ENCODE measurements around the gene DLGAP1.

DLGAP1 gene

DNA sequence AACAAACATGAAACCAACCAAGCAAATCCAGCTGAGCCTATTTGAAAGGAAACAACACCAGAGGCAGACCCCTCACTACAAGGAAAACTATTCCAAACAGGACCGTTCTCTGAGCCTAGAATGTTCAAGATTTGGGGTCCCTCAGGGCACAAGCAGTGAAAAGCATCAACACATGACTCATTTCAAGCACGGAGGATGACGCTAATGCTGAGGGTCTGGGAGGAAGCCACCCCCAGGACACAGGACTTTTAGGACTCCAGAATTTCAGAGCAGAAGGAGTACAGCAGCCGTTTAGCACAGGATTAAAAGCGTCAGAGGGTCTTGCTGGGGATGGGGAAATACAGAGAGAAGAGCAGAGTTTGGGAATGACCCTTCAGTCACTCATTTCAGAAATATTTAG, 168.9 kb downstream of the DLGAP1 start:
- no peak for DNase-seq

GRCh38 chr18:4285525-4285924, 169.6 kb downstream of the DLGAP1 start:
- no peak for DNase-seq

DNA sequence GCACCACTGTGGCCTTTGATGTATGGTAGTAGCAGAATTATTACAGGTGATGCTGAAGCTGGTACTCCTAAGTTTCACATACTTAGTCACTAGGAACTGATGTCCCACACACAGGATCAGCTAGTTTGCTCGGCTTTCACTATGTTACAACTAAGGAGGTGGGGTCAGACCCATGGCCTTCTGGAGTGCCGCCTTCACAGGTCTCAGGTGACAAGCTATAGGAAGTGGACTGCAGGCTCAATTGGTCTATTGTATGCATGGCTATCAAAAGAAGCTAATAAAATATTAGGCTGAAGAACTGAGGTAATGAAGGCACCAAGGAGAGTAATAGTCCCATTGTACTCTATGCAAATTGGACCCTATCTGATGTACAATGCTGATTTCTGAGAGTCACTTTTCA, 170.6 kb downstream of the DLGAP1 start:
- DNase-seq: no peak

- no peak for DNase-seq
These were observed 171.3 kb downstream of the DLGAP1 start for GRCh38 chr18:4283746-4284291.

GRCh38 chr18:4282954-4283353, 172.2 kb downstream of the DLGAP1 start:
- DNase-seq: no peak

DNA sequence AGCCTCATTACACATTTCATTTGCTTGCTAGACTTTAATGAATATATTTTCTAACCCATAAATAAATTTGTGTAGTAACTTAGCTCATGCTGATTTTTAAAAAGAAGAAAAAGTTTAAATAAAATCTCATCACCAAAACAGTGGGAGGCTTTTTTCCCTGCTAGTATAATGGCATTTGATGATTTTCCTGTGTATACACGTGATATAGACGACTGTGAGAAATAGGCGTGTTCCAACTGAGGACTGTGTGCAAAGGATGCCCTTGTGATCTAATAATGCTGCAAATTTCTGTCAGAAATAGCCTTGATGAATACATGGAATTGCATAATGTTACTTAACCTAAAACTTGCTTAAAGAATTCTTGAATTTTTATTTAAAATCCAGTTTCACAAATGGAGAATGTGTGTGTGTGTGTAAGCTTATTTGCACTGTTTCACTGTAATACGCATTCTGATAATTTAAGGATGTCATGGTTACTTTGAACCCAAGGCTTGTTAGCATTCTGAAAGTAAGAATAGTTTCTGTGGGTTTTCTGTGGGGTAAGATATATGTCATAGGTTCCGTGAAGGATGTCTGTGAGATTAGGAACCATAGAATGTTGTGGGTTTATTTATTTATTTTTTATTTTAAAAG, 178.0 kb downstream of the DLGAP1 start:
- no peak for DNase-seq

DNA sequence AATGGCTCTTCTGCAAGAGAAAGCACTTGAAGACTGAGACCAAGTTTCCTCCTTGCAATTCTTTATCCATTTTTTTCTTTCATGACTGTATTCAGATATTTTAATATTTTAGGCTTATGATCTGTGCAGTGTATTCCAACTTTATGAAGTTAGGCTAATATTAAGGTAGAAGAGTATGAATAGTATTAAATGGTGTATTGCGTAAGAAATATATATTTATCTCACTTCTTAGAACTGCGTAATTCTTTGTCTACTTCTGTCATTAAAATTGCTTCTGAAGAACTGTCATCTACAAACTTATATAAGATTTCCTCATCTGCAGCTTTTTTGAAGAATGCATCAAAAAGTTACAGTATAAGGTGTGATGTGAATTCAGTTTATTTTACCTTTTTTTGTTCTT, 183.2 kb downstream of the DLGAP1 start:
- no peak for DNase-seq

DNA sequence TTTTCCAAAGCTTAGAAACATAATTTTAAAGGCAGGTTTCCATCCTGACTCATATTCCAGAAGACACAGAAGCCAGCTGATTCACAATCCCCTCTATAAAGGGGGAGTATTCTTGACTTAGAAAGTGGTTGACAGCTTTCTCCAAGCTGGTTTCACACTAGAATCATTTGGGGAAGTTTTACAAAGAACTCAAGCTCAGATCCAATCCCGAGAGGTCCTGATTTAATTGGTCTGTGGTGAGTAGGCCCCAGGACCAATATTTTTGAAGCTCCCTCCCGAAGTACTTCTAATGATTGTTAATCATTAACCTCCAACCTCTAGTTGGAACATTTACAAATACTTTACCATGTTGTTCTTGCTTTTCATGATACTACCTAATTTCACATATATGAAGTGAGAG, 184.1 kb downstream of the DLGAP1 start:
- no peak for DNase-seq

DNA sequence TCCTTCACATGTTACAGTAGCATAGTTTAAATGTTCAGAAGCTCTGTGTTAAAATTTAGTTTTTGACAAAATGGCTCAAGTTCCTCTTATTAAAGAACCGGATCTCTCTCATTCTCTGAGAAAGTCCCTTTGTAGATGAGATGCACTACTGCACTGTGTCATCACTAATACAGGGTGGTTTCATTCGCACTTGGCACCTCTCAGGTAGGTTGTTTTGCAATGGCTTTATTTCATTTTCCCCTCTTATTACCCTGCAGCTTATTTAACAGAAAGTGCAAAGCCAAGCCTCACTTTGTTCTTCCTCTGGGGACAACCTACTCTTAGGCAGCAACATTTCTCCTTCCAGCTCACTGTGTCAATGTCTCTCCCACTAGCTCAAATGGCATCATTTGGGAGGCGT, 185.1 kb downstream of the DLGAP1 start:
- DNase-seq: no peak

DNA sequence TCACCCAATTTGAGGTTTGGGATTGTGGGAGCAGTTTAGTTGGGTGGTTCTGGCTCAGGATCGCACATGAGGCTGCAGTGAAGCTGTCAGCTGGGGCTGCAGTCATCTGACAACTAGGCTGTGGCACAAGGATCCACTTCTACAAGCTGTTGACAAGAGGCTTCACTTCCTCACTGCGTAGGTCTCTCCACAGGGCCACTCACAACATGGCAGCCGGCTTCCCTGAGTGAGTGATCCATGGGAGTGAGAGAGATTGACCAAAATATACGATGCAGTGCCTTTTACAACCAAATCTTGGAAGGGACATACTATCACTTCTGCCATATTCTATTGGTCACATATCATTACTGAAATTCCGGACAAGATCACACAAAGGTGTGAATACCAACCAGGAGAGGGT, 187.5 kb downstream of the DLGAP1 start:
- DNase-seq: no peak

DNA sequence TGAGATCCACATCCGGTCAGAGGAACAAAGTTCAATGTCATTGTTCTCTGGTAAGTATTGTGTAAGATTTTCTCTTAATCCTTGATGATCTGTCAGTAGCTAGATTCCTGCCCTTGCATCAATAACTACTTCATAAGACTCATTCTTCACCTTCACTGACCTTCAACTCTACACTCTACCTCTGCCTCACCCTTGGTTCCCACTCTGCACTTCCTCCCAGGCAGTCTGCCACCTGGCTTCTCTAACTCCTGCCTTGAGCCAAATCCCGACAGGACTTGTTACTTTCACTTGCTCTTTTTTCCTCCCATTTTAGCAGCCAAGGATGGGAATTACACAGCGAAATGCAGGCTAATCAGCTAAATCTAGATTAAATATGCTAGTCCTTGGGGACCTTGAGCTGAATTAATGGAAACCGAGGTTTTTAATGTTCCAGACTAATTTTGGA, 190.7 kb downstream of the DLGAP1 start:
- no peak for DNase-seq

DNA sequence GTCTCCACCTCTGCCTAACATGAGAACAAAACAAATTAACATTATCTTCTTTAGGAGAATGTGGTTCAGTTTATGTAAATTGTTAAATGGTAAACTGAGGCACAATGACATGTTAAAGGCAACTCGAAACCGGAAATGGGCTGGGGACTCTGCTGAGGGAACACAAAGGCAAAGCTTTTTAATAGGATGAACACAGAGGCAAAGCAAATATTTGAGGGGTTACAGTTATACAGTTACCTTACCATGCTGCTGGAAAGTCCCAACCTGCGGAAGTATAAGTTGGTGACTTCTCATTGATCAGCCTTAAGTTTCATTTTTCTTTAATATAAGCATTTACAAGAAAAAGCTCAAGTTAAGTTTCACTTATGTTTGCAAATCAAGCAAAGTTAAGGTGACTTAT, 195.0 kb downstream of the DLGAP1 start:
- DNase-seq: no peak

DNA sequence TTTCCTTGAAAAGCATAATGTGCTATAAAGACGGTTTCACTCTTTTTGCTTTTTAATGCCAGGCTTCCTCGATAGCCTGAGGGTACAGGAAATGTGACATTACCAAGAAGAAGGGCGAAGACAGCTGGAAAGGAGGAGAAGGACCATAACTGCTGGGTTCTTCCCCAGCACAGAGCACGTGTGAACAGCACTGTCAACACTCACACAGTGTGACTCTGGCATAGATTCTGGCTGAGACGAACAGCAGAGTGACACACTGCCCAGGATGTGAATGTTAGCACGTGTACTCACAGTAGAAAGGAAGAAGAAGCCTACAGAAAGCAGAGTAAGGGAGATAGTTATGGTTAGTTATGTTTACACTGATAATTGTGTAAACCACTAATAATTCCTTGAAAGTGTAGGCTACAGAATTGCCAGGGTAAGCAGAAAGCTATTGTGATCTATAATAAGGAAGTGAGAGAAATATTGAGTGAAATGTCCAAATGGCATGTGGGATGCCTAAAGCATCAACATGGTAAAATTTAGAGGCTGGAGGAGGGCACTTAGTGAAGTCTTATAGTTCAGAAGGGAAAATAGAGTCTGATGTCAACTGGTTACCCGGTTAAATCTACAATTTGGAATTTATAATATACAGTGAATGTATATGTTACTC, 198.2 kb downstream of the DLGAP1 start:
- no peak for DNase-seq

DNA sequence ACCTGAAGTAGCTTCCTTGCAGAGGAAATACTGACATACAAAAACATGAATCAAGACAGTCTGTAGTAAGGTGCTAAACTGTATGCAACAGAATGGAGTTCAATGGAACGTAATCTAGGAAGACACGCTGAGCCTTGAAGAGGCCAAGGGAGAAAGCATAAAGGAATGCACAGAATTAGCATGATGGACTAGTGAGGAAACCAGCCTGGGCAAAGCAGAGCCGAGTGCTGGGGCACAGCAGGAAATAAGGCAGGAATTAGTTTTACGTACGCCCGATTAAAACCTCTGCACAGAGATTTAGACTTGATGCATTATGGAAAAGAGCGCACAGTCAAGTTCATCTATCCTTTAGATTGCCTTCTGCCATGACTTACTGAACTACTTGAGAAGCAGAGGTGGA, 200.3 kb downstream of the DLGAP1 start:
- DNase-seq: no peak

- no peak for DNase-seq
These were observed 202.3 kb downstream of the DLGAP1 start for GRCh38 chr18:4252829-4253228.

GRCh38 chr18:4251873-4252272, 203.2 kb downstream of the DLGAP1 start:
- no peak for DNase-seq

DNA sequence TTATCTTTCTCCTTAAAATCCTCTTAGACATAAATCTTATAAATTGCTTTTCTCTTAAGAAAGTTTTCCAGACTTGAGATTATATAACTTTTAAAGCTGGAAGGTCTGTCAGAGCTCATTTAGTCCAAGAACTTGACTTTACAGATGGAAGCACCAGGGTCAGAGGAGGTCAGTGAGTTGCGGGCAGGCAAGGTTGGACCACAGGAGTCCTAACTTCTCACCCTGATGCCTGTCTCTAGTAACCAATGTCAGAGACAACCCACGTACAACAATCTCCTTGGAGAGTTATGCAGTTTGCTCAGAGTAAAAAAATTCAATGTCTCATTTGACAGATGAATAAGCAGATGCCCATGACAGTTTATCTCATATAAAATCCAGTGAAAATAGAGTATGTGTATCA, 203.9 kb downstream of the DLGAP1 start:
- DNase-seq: no peak

GRCh38 chr18:4250141-4250540, 205.0 kb downstream of the DLGAP1 start:
- no peak for DNase-seq

DNA sequence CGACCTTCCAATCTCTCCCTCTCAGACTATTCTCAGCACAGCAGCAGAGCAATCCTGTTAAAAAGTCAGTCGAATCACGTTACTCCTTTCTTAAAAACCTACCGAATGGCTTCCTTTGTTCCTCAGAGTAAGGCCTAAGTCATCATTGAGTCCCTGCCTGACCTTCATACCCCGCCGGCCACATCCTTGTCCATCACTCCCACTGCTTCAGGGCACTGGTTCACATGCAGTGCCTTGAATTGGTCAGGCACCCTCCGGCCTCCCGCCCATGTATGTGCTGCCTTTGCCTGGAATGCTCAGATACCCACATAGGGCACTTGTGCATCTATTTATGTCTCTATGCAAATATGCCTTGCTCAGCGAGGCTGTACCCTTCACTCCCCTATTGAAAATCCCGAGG, 206.4 kb downstream of the DLGAP1 start:
- no peak for DNase-seq

- no peak for DNase-seq
These were observed 208.7 kb downstream of the DLGAP1 start for GRCh38 chr18:4246374-4246773.

GRCh38 chr18:4245456-4245855, 209.7 kb downstream of the DLGAP1 start:
- DNase-seq: no peak

- no peak for DNase-seq
These were observed 212.5 kb downstream of the DLGAP1 start for GRCh38 chr18:4242431-4243161.

GRCh38 chr18:4241090-4241617, 214.0 kb downstream of the DLGAP1 start:
- DNase-seq: peak; percentile 0
